AG04449 (cell line): Measurements from ENCODE around the gene MIER2.

Experiments used
- CTCF ChIA-PET: fragments of 350-600 bp; formaldehyde crosslinking; extraction: SDS; loops from one replicate; lab custom pipeline; 2021; ENCODE audit warnings: antibody characterized with exemption; lab: Yijun Ruan, JAX
- POLR2A ChIA-PET: fragments of 400-600, 350-600 bp; formaldehyde crosslinking; extraction: SDS; loops from one replicate; lab custom pipeline; 2020; ENCODE audit warnings: antibody characterized with exemption, inconsistent platforms; lab: Yijun Ruan, JAX
- DNase-seq: peaks from one replicate; pipeline ENCODE4 v3.0.0-alpha.2; 2010; ENCODE audit warnings: low read depth, low spot score
- H3K4me3 ChIP-seq: 2 replicates; pipeline ENCODE4 v1.5.1; 2011; ENCODE audit warnings: low read depth, mild to moderate bottlenecking, control low read depth, low read length
- CTCF ChIP-seq: IDR thresholded peaks from one replicate; pipeline ENCODE4 v1.5.1; 2011; ENCODE audit warnings: mild to moderate bottlenecking, moderate library complexity, low read length, control low read depth, inconsistent platforms; ENCODE audit not compliant: insufficient read depth; ENCODE audit errors: missing control alignments

MIER2 gene

DNA sequence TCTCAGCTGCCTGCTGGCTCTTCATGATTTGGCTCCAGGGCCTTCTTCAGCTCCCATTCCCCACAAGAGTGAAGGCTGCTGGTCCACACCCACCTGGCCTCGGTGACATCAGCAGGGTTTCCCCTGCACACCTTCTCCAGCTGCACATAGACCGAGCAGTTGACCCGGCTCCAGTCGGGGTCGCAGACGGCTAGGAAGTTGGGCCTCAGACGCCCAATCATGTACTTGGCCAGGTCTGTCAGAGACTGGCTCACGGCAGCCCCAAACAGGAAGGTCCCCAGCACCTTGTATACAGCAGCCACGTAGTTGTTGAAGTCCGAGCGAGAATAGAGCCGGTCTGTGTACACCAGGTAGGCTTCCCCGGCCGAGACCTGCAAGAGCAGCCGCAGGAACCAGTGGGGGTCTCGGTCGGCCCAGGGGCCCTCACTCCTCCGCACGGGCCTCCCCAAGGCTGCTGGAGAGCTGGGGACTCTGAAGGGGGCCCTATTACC lies 57.2 kb downstream of the MIER2 start:
- CTCF ChIA-PET, result interaction anchor here (1.2 to 1.8 kb wide), 3 partner anchors 9 to 21 kb away, joined by 3 to 6 read pairs (median 4); no protein-coding TSS in a partner anchor
- POLR2A ChIA-PET, result no interaction called here
- no peak overlapping the region for H3K4me3 ChIP-seq
- DNase-seq, result no peak
- no peak for TF ChIP-seq CTCF

DNA sequence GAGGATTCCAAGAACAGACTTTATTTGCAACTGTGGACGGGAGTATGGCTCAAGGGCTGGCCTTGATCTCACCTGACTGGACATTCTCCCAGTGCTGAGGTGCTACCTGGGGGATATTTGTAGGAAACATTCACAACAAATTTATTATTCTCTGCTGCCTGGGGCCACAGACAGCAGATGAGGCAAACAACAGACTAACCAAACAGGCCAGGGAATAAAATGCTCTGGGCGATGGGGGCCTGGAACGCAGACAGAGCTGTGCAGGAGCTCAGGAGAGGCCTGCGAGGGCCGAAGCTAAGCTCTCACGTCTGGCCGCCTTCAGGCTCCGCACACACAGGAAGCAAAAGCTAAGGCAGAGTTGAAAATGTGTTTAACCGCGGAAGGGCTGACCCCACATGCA lies 61.2 kb downstream of the MIER2 start:
- no peak for TF ChIP-seq CTCF
- CTCF ChIA-PET, result interaction anchor here (1.5 to 2.2 kb wide), 2 partner anchors 10 to 16 kb away, joined by 4 to 8 read pairs; no protein-coding TSS in a partner anchor
- DNase-seq, result no peak
- POLR2A ChIA-PET, result no interaction called here
- no peak overlapping the region for H3K4me3 ChIP-seq

- no peak for TF ChIP-seq CTCF
Measured at GRCh38 chr19:282501-282900, 62.1 kb downstream of the MIER2 start.

DNA sequence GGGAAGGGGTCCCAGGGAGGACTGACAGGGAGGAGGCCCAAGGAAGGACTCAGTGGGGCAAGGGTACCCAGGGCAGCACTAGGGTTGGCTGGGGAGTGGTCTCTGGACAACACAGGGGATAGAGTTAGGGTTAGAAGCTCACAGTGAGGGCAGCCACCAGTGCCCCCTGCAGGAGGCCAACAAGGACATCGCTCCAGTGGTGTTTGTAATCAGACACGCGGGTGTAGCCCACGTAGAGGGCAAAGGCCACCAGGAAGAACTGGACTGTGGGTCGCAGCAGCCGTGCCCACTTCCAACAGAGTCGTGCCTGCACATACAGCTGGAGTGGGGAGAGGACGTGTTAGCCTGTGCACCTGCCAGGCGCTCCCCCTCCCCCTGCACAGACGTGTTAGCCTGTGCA lies 62.6 kb downstream of the MIER2 start:
- no peak for TF ChIP-seq CTCF
- ChIA-PET CTCF (interaction anchor here (1.1 kb wide), 1 partner anchor 15 kb away, joined by 4 read pairs; no protein-coding TSS in a partner anchor), POLR2A (no interaction called here)
- H3K4me3 ChIP-seq, result no peak overlapping the region
- DNase-seq, result no peak

More at GRCh38 chr19:282501-282900, 62.1 kb downstream of the MIER2 start:
- ChIA-PET CTCF (interaction anchor here (1.1 to 2.2 kb wide), 2 partner anchors 15 kb away, joined by 4 to 8 read pairs; no protein-coding TSS in a partner anchor), POLR2A (no interaction called here)
- no peak for DNase-seq
- no peak overlapping the region for H3K4me3 ChIP-seq

- ChIA-PET CTCF (interaction anchor here (1.1 to 6.0 kb wide), 3 partner anchors 14 to 15 kb away, joined by 4 to 49 read pairs (median 8); no protein-coding TSS in a partner anchor), POLR2A (no interaction called here)
- no peak for DNase-seq
- no peak for TF ChIP-seq CTCF
- no peak overlapping the region for H3K4me3 ChIP-seq
Measured at GRCh38 chr19:281156-281853, 63.3 kb downstream of the MIER2 start.

GRCh38 chr19:280541-281009 lies 64.0 kb downstream of the MIER2 start:
- ChIA-PET POLR2A (no interaction called here), CTCF (interaction anchor here (2.3 to 6.0 kb wide), 2 partner anchors 14 to 15 kb away, joined by 8 to 49 read pairs; no protein-coding TSS in a partner anchor)
- H3K4me3 ChIP-seq, result no peak overlapping the region
- DNase-seq, result no peak
- no peak for TF ChIP-seq CTCF
